NT2/D1 (cell line): Measurements from ENCODE around the gene SAE1.

Experiments
- DNase-seq: peaks from one replicate; pipeline ENCODE4 v3.0.0-alpha.2; 2011; ENCODE audit warnings: low read depth, low spot score
- H3K27me3 ChIP-seq: 2 replicates; pipeline ENCODE4 v1.6.0; 2011; ENCODE audit warnings: mild to moderate bottlenecking; ENCODE audit not compliant: insufficient read length, insufficient read depth
- H3K36me3 ChIP-seq: 2 replicates; pipeline ENCODE4 v1.6.1; 2011; ENCODE audit warnings: mild to moderate bottlenecking, low read length, mixed read lengths; ENCODE audit not compliant: insufficient read depth, insufficient read length
- H3K4me1 ChIP-seq: 2 replicates; pipeline ENCODE4 v1.5.1; 2011; ENCODE audit not compliant: insufficient read depth, insufficient read length
- H3K4me3 ChIP-seq: 2 replicates; pipeline ENCODE4 v1.5.1; 2011; ENCODE audit warnings: low read depth; ENCODE audit not compliant: insufficient read length
- H3K9ac ChIP-seq: 2 replicates; pipeline ENCODE4 v1.6.0; 2011; ENCODE audit warnings: low read depth; ENCODE audit not compliant: insufficient read length
- H3K9me3 ChIP-seq: 2 replicates; pipeline ENCODE4 v1.5.1; 2011; ENCODE audit warnings: mild to moderate bottlenecking, low read length; ENCODE audit not compliant: insufficient read depth
- SUZ12 ChIP-seq: IDR thresholded peaks from 2 replicates; pipeline ENCODE4 v1.6.1; 2011; ENCODE audit not compliant: insufficient read length, insufficient read depth; ENCODE audit errors: extremely low read depth
- YY1 ChIP-seq: IDR thresholded peaks from 2 replicates; pipeline ENCODE4 v1.6.1; 2011; ENCODE audit not compliant: insufficient read length, insufficient read depth
- ZNF274 ChIP-seq: IDR thresholded peaks from 2 replicates; pipeline ENCODE4 v1.6.1; 2011; ENCODE audit warnings: mild to moderate bottlenecking, low read depth, low read length

The SAE1 gene

DNA sequence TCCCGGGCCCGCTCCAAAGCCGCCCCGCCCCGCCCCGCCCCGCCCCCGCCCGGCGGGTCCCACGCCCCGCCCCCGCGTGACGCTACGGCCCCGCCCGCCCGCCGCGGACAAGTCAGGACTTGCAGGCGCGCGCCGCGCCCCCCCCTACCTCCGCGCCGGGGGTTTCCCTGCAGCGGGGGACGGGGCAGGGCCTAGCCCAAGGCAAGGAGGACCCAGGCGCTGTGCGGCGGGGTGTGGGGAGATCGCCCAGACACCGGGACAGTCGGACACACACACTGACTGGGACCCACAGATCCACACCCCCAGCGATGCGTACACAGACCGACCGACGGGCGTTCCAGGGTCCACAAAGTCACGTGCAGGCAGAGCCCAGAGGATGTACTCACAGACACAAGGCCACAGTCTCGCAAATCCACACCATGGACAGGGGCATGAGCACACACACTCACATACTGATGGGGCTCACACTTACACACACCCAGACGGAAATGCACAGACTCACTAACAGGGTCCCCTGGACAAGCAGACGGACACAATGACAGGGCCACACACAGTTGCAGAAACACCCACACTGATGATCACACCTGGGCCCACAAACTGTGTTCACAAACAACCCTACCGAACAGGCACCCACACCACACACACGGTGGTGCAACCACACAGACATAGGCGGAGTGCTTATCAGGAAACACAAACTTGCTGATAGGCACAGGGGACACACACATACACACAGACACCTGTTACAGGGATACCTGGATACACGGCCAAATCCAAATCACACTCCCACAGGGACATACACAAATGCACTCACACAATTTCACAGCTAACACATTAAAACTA, 100.8 kb downstream of the SAE1 start:
- no peak for TF ChIP-seq ZNF274
- TF ChIP-seq SUZ12, result no peak
- TF ChIP-seq YY1, result no peak
- Histone ChIP-seq H3K9me3 (no peaks in the 10 kb centered on the region), H3K36me3 (no peaks in the 10 kb centered on the region), H3K4me1 (peaks cover 13% of the 10 kb centered on the region), H3K4me3 (peak overlapping the region; percentile 58), H3K9ac (peak overlapping the region; percentile 86), H3K27me3 (peaks cover 18% of the 10 kb centered on the region)
- no peak for DNase-seq

DNA sequence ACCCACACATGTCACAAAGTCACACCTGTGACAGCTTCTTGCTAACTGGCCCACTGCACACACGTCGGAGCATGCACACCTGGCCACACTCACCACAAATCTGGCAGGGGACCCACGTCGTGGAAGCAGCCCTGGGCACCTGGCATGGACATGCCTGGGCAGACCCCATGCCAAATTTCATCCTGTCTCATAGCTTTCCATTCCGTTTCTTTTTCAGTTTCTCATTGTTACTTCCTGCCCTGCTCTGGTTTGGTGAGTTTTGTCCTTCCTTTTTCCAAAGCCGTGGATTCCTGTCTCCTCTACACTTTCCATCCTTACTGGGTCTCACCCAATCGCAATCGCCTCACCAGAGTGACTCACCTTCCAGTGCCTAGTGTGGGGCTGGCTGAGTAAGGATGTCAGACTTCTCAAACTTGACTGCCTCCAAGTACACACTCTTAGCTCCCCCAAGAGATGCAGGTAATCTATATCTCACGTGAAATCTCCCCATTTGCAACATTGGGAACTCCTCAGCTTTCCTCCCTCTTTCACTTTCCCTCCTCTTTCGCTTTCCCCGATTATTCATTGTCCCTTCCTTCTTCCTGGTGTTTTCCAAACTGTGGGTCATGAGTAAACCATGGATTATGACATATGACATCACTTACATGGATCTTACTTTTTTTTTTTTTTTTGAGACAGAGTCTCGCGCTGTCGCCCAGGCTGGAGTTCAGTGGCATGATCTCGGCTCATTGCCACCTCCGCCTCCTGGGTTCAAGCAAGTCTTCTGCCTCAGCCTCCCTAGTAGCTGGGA, 102.0 kb downstream of the SAE1 start:
- DNase-seq, result no peak
- H3K4me1 ChIP-seq, result peaks cover 13% of the 10 kb centered on the region
- no peaks in the 10 kb centered on the region for H3K36me3 ChIP-seq
- peaks cover 18% of the 10 kb centered on the region for H3K27me3 ChIP-seq
- no peak overlapping the region for H3K4me3 ChIP-seq
- H3K9me3 ChIP-seq, result no peaks in the 10 kb centered on the region
- no peak for TF ChIP-seq ZNF274
- no peak for TF ChIP-seq SUZ12
- TF ChIP-seq YY1, result no peak
- H3K9ac ChIP-seq, result peak overlapping the region; percentile 63

DNA sequence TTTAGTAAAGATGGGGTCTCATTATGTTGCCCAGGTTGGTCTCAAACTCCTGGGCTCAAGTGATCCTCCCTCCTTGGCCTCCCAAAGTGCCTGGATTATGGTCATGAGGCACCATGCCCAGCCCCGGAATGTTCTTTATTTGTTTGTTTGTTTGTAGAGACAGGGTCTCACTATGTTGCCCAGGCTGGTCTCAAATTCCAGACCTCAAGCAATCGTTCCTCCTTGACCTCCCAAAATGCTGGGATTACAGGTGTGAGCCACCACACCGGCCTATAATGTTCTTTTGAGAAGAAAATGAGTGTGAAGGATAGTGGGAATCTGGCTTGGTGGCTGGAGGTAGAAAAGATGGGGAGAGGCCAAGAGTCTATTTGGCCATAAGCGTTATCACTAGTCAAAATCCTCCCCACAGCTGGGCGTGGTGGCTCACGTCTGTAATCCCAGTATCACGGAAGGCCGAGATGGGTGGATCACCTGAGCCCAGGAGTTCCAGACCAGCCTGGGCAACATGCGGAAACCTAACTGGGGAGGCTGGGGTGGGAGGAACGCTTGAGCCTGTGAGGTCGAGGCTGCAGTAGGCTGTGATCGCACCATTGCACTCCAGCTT, 105.5 kb downstream of the SAE1 start:
- Histone ChIP-seq H3K9me3 (no peaks in the 10 kb centered on the region), H3K9ac (no peak overlapping the region), H3K27me3 (peaks cover 30% of the 10 kb centered on the region), H3K4me3 (no peak overlapping the region), H3K36me3 (no peaks in the 10 kb centered on the region), H3K4me1 (peaks cover 11% of the 10 kb centered on the region)
- no peak for DNase-seq
- TF ChIP-seq YY1 (no peak), ZNF274 (no peak), SUZ12 (no peak)

DNA sequence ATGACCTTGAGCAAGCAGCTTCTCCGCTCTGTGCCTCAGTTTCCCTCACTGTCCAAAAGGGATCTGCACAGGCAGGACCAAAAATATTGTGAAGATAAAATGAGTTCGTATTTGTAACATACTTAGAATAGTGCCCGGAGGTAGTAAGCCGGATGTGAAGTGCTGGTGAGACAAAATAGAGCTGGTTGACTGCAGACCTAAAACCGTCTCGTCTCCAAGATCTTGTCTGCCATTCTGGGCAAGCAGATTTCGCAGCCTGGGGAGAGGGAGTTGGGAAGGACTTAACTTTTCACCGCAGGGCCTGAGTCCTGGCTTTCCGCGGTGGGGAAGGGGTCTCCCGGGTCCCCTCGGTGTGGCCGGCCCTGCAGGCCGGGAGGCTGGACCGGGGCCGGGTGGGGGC, 108.5 kb downstream of the SAE1 start:
- Histone ChIP-seq H3K36me3 (no peaks in the 10 kb centered on the region), H3K4me1 (peaks cover 14% of the 10 kb centered on the region), H3K4me3 (no peak overlapping the region), H3K9ac (peak overlapping the region; percentile 22), H3K27me3 (peaks cover 37% of the 10 kb centered on the region), H3K9me3 (no peaks in the 10 kb centered on the region)
- DNase-seq, result no peak
- TF ChIP-seq ZNF274 (no peak), SUZ12 (no peak), YY1 (no peak)

DNA sequence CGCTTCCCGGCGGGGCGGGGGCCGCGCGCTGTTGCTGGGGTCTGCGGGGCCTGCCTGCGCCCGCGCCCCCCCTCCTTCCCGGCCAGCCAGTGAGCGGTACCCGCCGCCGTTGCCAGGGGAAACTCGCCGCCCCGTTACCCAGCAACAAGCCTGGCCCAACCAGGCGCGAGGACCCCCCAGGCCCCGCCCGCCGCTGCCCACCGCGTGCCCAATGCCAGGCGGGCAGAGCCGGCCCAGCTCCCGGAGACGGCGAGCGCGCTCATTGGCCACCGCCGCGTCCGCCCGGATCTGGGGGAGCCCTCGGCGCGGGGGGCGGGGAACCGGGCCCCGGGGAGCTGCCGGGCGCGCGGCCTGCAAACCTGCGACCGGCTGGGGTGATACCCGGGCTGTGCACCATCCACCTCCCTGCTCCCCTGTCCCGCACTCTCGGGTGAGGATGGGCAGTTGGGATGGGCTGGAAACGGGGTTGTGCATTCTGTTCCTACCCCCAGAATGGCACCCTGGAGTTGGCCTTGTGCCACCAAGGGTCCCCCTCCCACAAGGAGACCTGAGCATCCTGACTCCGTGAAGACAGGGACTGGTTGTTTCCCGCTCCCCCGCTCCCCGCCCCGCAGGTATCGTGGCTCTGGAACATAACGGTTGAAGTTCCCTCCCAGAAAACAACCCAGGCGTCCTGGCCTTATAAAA, 109.1 kb downstream of the SAE1 start:
- H3K36me3 ChIP-seq, result no peaks in the 10 kb centered on the region
- H3K9me3 ChIP-seq, result no peaks in the 10 kb centered on the region
- DNase-seq, result no peak
- TF ChIP-seq ZNF274 (no peak), YY1 (no peak), SUZ12 (peak; percentile 29)
- peaks cover 14% of the 10 kb centered on the region for H3K4me1 ChIP-seq
- H3K4me3 ChIP-seq, result no peak overlapping the region
- peaks cover 37% of the 10 kb centered on the region for H3K27me3 ChIP-seq
- H3K9ac ChIP-seq, result peak overlapping the region; percentile 32

DNA sequence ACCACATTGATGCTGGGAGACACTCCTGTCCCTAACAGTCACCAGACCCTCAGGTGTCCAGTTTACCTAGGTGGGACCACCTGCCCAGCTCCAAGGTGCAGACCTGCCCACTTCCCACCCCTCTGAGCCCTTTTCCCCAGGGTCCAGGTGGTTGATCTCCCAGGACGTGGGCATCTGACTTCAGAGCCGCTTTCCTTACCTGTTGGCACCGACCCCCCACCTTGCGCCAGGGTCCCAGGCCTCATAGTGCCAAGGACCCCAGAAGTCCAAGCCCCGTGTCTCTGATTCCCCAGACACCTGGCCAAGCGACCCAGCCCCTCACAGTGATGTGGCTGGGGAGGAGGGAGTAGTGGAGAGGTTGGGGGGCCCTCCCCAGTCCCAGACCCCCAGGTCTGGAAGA, 109.9 kb downstream of the SAE1 start:
- TF ChIP-seq YY1, result no peak
- TF ChIP-seq ZNF274, result no peak
- no peak for TF ChIP-seq SUZ12
- Histone ChIP-seq H3K4me3 (no peak overlapping the region), H3K9me3 (no peaks in the 10 kb centered on the region), H3K27me3 (peaks cover 37% of the 10 kb centered on the region), H3K9ac (peak overlapping the region; percentile 42), H3K4me1 (peaks cover 14% of the 10 kb centered on the region), H3K36me3 (no peaks in the 10 kb centered on the region)
- no peak for DNase-seq
